ENCODE results near the gene LSR.

DNA sequence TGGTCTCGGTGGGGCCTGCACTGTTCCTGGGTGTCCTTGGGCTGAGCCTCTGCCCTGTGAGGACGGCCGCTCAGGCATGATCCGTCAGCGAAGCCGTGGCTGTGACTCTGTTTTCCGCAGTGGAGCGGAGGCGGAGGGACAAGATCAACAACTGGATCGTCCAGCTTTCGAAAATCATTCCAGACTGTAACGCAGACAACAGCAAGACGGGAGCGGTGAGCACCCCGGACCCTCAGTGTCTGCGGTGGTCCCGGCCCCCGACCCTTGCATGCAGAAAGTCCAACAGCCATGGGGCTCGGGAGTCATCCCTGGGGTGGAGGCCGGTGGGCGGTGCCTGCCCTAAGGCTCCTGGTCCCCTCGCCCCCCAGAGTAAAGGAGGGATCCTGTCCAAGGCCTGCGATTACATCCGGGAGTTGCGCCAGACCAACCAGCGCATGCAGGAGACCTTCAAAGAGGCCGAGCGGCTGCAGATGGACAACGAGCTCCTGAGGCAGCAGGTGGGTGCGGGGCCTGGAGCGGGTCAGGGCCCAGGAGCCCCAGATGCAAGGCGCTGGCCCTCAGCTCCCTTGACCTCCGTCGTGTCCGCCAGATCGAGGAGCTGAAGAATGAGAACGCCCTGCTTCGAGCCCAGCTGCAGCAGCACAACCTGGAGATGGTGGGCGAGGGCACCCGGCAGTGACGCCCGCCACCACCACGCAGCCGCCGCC, 29.9 kb downstream of the LSR start:
- TF ChIP-seq, protein P1, sequence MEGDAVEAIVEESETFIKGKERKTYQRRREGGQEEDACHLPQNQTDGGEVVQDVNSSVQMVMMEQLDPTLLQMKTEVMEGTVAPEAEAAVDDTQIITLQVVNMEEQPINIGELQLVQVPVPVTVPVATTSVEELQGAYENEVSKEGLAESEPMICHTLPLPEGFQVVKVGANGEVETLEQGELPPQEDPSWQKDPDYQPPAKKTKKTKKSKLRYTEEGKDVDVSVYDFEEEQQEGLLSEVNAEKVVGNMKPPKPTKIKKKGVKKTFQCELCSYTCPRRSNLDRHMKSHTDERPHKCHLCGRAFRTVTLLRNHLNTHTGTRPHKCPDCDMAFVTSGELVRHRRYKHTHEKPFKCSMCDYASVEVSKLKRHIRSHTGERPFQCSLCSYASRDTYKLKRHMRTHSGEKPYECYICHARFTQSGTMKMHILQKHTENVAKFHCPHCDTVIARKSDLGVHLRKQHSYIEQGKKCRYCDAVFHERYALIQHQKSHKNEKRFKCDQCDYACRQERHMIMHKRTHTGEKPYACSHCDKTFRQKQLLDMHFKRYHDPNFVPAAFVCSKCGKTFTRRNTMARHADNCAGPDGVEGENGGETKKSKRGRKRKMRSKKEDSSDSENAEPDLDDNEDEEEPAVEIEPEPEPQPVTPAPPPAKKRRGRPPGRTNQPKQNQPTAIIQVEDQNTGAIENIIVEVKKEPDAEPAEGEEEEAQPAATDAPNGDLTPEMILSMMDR (IDR thresholded peaks at IDR 0.05): no peak
- TF ChIP-seq POLR2A (IDR thresholded peaks at IDR 0.05): no peak

All from body of pancreas (tissue), 4 donors.